Hepatocyte (in vitro differentiated cells): Measurements from ENCODE around the gene MAD1L1. TPM values are rescaled to one million over a fixed set of nuclear protein-coding genes. Genes with fewer than 3 reads are reported as not detected.

ENCODE experiments used
- DNase-seq: peaks from one replicate; pipeline ENCODE4 v3.0.0-alpha.2; 2016; ENCODE audit warnings: low spot score
- H2AFZ ChIP-seq: fragments of 200-600 bp; sonication (generic); 2 replicates; pipeline ENCODE4 v1.6.0; 2016; ENCODE audit warnings: antibody characterized with exemption, mild to moderate bottlenecking
- H3K27ac ChIP-seq: fragments of 200-600 bp; sonication (generic); 2 replicates; pipeline ENCODE4 v1.5.1; 2016; ENCODE audit warnings: mild to moderate bottlenecking
- H3K27me3 ChIP-seq: fragments of 200-600 bp; sonication (generic); 2 replicates; pipeline ENCODE4 v1.6.1; 2016
- H3K36me3 ChIP-seq: fragments of 200-600 bp; sonication (generic); replicated peaks from 2 replicates; pipeline ENCODE4 v1.5.1; 2016; ENCODE audit warnings: low read depth; ENCODE audit not compliant: insufficient read depth
- H3K4me1 ChIP-seq: fragments of 200-600 bp; sonication (generic); 2 replicates; pipeline ENCODE4 v1.5.1; 2016; ENCODE audit warnings: mild to moderate bottlenecking, moderate library complexity; ENCODE audit not compliant: insufficient read depth
- H3K4me2 ChIP-seq: fragments of 200-600 bp; sonication (generic); 2 replicates; pipeline ENCODE4 v1.6.0; 2016
- H3K4me3 ChIP-seq: fragments of 200-600 bp; sonication (generic); 2 replicates; pipeline ENCODE4 v1.5.1; 2016; ENCODE audit warnings: mild to moderate bottlenecking
- H3K79me2 ChIP-seq: fragments of 200-600 bp; sonication (generic); 2 replicates; pipeline ENCODE4 v1.6.0; 2017; ENCODE audit warnings: mild to moderate bottlenecking
- H3K9me2 ChIP-seq: fragments of 200-600 bp; sonication (generic); replicated peaks from 2 replicates; pipeline ENCODE4 v1.6.0; 2017; ENCODE audit warnings: mild to moderate bottlenecking; ENCODE audit not compliant: insufficient read depth
- H3K9me3 ChIP-seq: fragments of 200-600 bp; sonication (generic); 2 replicates; pipeline ENCODE4 v1.5.1; 2016; ENCODE audit warnings: low read depth, mild to moderate bottlenecking
- H4K20me1 ChIP-seq: fragments of 200-600 bp; sonication (generic); 2 replicates; pipeline ENCODE4 v1.6.0; 2016; ENCODE audit warnings: mild to moderate bottlenecking; ENCODE audit not compliant: insufficient read depth, poor library complexity, severe bottlenecking
- EZH2 ChIP-seq: fragments of 200-600 bp; sonication (generic); IDR thresholded peaks from 2 replicates; pipeline ENCODE4 v1.6.1; 2016; ENCODE audit warnings: antibody characterized with exemption, mild to moderate bottlenecking, borderline replicate concordance
- EZH2phosphoT487 ChIP-seq: fragments of 200-600 bp; sonication (generic); IDR thresholded peaks from one replicate; pipeline ENCODE4 v1.6.1; 2018; ENCODE audit warnings: antibody characterized with exemption, mild to moderate bottlenecking, low read depth, moderate library complexity; ENCODE audit not compliant: unreplicated experiment, severe bottlenecking
- WGBS: methylation state at CpG from one replicate; pipeline ENCODE4 v1.1.6; 2016; ENCODE audit warnings: low lambda C conversion rate; ENCODE audit errors: missing lambda C conversion rate; 5-methylcytosine and 5-hydroxymethylcytosine counted together
- polyA plus RNA-seq: library from polyadenylated mRNA; unstranded; fragments of >200 nt; fragmentation: Nextera tagmentation; extraction: Ambion mirVana; gene quantifications from 2 replicates; pipeline ENCODE4 v1.2.1, GENCODE V29; 2016
- total RNA-seq: library from RNA; depleted of rRNA; stranded (reverse); fragments of >200 nt; gene quantifications from 2 replicates; pipeline ENCODE4 v1.2.3, GENCODE V29; 2014
- TF ChIP-seq, protein P1 (sequence below): fragments of 200-600 bp; sonication (generic); IDR thresholded peaks from 2 replicates; pipeline ENCODE4 v1.5.1; 2016; ENCODE audit warnings: antibody characterized with exemption, mild to moderate bottlenecking; ENCODE audit not compliant: poor library complexity

MAD1L1 gene
- total and polyA plus RNA-seq, 2 experiments from 2014 or later: 30.7 to 31.0 TPM

DNA sequence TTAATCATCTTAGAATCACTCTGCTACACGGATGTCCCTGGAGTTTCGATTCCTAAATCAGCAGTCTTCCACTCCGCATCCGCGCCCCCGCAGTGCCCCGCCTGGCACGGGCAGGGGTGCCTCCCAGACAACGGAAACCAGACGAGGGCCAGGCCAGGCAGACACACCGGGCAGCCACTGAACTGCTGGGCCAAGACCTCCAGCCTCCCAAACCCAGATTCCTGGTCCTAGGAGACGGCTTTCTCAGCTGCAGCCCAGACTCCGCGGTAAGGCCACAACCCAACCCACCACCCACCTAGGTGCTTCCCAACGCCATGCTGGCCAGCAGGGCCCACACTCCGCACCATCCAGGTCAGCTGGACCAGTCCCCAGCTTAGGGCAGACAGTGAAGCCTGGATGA is 33.2 kb downstream of the MAD1L1 start:
- TF ChIP-seq EZH2phosphoT487 (no peak), EZH2 (no peak)
- TF ChIP-seq, protein P1, sequence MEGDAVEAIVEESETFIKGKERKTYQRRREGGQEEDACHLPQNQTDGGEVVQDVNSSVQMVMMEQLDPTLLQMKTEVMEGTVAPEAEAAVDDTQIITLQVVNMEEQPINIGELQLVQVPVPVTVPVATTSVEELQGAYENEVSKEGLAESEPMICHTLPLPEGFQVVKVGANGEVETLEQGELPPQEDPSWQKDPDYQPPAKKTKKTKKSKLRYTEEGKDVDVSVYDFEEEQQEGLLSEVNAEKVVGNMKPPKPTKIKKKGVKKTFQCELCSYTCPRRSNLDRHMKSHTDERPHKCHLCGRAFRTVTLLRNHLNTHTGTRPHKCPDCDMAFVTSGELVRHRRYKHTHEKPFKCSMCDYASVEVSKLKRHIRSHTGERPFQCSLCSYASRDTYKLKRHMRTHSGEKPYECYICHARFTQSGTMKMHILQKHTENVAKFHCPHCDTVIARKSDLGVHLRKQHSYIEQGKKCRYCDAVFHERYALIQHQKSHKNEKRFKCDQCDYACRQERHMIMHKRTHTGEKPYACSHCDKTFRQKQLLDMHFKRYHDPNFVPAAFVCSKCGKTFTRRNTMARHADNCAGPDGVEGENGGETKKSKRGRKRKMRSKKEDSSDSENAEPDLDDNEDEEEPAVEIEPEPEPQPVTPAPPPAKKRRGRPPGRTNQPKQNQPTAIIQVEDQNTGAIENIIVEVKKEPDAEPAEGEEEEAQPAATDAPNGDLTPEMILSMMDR: no peak
- Histone ChIP-seq H3K27ac (no peak overlapping the region), H3K36me3 (no peaks in the 10 kb centered on the region), H3K9me3 (no peaks in the 10 kb centered on the region), H3K4me2 (no peak overlapping the region), H3K79me2 (no peaks in the 10 kb centered on the region), H4K20me1 (no peaks in the 10 kb centered on the region), H3K4me3 (no peak overlapping the region), H2AFZ (no peak overlapping the region), H3K27me3 (no peaks in the 10 kb centered on the region), H3K4me1 (peaks cover 15% of the 10 kb centered on the region), H3K9me2 (no peaks in the 10 kb centered on the region)
- DNase-seq: no peak
- 97% methylated on average over 16 of the region's 16 CpGs for WGBS

- Histone ChIP-seq H4K20me1 (no peaks in the 10 kb centered on the region), H3K9me2 (no peaks in the 10 kb centered on the region), H3K4me3 (no peak overlapping the region), H3K4me2 (no peak overlapping the region), H3K9me3 (no peaks in the 10 kb centered on the region), H3K27me3 (no peaks in the 10 kb centered on the region), H2AFZ (no peak overlapping the region), H3K36me3 (no peaks in the 10 kb centered on the region), H3K4me1 (peaks cover 7% of the 10 kb centered on the region), H3K79me2 (no peaks in the 10 kb centered on the region), H3K27ac (no peak overlapping the region)
- 90% methylated on average over 10 of the region's 10 CpGs for WGBS
- TF ChIP-seq EZH2 (no peak), EZH2phosphoT487 (no peak)
- TF ChIP-seq, protein P1: no peak
- no peak for DNase-seq
Observed at GRCh38 chr7:2198760-2199159, 34.0 kb downstream of the MAD1L1 start.

DNA sequence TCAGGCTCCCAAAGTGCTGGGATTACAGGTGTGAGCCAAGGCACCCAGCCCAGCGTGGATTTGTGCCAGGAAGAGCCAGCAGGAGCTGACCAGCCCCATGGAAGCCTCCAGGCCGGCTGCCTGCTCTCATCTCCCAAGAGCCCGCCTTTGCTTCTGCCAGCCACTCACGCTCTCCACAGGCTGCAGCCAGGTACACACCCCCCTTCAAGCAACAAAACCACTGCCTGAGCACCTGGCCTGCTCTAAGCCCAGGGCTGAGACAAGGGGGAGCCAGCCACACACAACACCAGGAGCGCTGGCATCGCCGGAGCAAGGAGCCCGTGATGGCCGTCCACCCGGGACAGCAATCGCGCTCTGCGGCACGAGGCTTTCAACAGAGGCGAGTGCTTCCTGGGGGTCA is 34.5 kb downstream of the MAD1L1 start:
- Histone ChIP-seq H3K27ac (no peak overlapping the region), H3K4me1 (peaks cover 2% of the 10 kb centered on the region), H3K9me2 (no peaks in the 10 kb centered on the region), H3K9me3 (no peaks in the 10 kb centered on the region), H2AFZ (no peak overlapping the region), H3K79me2 (no peaks in the 10 kb centered on the region), H3K36me3 (no peaks in the 10 kb centered on the region), H3K4me3 (no peak overlapping the region), H3K27me3 (no peaks in the 10 kb centered on the region), H4K20me1 (no peaks in the 10 kb centered on the region), H3K4me2 (no peak overlapping the region)
- no peak for DNase-seq
- TF ChIP-seq EZH2 (no peak), EZH2phosphoT487 (no peak)
- TF ChIP-seq, protein P1: no peak
- 96% methylated on average over 15 of the region's 15 CpGs for WGBS

DNA sequence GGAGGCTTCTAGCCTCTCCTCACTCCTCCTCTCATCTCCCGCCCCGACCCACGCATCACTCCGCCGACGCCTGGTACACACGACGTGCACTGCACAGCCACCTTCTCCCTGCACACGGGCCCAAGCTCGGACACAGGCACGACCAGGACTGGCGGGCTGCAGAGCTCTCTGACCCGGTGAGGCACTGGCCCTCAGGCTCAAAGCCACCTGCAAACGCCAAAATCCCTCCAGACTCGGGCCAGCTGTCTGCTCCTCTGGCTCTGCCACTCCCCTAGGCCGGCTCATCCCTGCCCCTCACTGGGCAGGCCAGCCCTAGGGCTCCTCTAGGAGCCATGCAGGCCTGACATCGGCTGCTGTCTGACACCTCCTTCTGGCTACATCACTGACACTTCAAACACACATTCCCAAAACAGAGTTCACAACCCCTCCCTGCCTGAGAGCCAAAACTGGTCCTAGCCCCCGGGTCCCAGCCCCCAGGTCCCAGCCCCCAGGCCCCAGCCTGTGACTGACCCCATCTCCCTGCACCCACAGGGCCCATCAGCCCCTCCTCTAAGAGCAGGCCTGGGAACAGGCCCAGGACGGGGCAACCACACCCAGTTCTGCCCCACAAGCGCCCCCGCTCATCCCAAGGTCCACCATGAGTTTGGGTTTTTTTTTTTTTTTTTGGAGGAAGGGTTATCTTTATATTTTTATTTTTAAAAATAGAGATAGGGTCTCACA is 35.1 kb downstream of the MAD1L1 start:
- DNase-seq: no peak
- no peaks in the 10 kb centered on the region for H3K36me3 ChIP-seq
- no peaks in the 10 kb centered on the region for H3K79me2 ChIP-seq
- H3K9me3 ChIP-seq: no peaks in the 10 kb centered on the region
- H2AFZ ChIP-seq: no peak overlapping the region
- TF ChIP-seq EZH2 (no peak), EZH2phosphoT487 (no peak)
- TF ChIP-seq, protein P1: no peak
- H3K9me2 ChIP-seq: no peaks in the 10 kb centered on the region
- no peak overlapping the region for H3K27ac ChIP-seq
- 91% methylated on average over 16 of the region's 21 CpGs for WGBS
- no peak overlapping the region for H3K4me2 ChIP-seq
- no peaks in the 10 kb centered on the region for H3K4me1 ChIP-seq
- no peaks in the 10 kb centered on the region for H4K20me1 ChIP-seq
- H3K4me3 ChIP-seq: no peak overlapping the region
- H3K27me3 ChIP-seq: no peaks in the 10 kb centered on the region
